ENCODE data around the gene BID. TPM values are rescaled to one million over a fixed set of nuclear protein-coding genes. Genes with fewer than 3 reads are reported as not detected.

Gene BID
- total and polyA plus RNA-seq, 2 of the 8 experiments (the other 6 are each of a cell fraction or from before 2014, with no cell fraction given), result 39.3 to 114 TPM

- H2AFZ ChIP-seq (ENCODE audit: low read length), result no peak overlapping the region
- no peak overlapping the region for H3K4ac ChIP-seq (replicated peaks; ENCODE audit: insufficient read length, low read depth, low read length)
- H2AK5ac ChIP-seq (ENCODE audit: low read depth, low read length), result no peak overlapping the region
- CTCF ChIA-PET (ENCODE audit: partially characterized antibody), result interaction anchor here (1.7 kb wide), 1 partner anchor 16 kb away, joined by 4 read pairs; no protein-coding TSS in a partner anchor
- H3K56ac ChIP-seq (replicated peaks; ENCODE audit: insufficient read length, low read depth, low read length), result no peak overlapping the region
- H3K23me2 ChIP-seq (ENCODE audit: low read depth, low read length), result no peaks in the 10 kb centered on the region
- POLR2A ChIA-PET (ENCODE audit: partially characterized antibody), result no interaction called here
- H4K8ac ChIP-seq (ENCODE audit: extremely low read depth, insufficient read depth, low read length), result no peak overlapping the region
- no peak overlapping the region for H3K18ac ChIP-seq (ENCODE audit: extremely low read depth, low read length)
- no peaks in the 10 kb centered on the region; the same call in 1 of the 2 replicates for H3K79me1 ChIP-seq (ENCODE audit: low read depth, low read length)
- TF ChIP-seq TBP (IDR thresholded peaks at IDR 0.05; ENCODE audit: low read depth, low read length), result no peak
- TF ChIP-seq FOSL1 (IDR thresholded peaks at IDR 0.05; ENCODE audit: insufficient read depth, low read depth, low read length), result no peak
- no peak for TF ChIP-seq CBX8 (IDR thresholded peaks at IDR 0.05; ENCODE audit: borderline replicate concordance, low read depth, low read length)
- no peak for TF ChIP-seq SRF (IDR thresholded peaks at IDR 0.05; ENCODE audit: low read depth, low read length)
- TF ChIP-seq EP300 (IDR thresholded peaks at IDR 0.05; ENCODE audit: borderline replicate concordance in 1 of 2, low read depth in 2 of 2, low read length in 2 of 2), result no peak
- no peak for TF ChIP-seq JUN (IDR thresholded peaks at IDR 0.05; ENCODE audit: low read depth, low read length)
- no peak for TF ChIP-seq CTCF (IDR thresholded peaks at IDR 0.05; ENCODE audit: control extremely low read depth in 1 of 3, insufficient read depth in 1 of 3, low read depth in 1 of 3, low read length in 3 of 3)
- no peak for TF ChIP-seq ASH2L (IDR thresholded peaks at IDR 0.05; ENCODE audit: low read length)
- H3K4me1 ChIP-seq (replicated peaks in 1 of 4; ENCODE audit: control insufficient read depth in 3 of 4, insufficient read depth in 4 of 4, low read length in 3 of 4), result no peaks in the 10 kb centered on the region
- no peaks in the 10 kb centered on the region for H3K9me3 ChIP-seq (ENCODE audit: insufficient read depth in 2 of 2, low read depth in 1 of 2, low read length in 1 of 2)
- no peak overlapping the region for H2BK120ac ChIP-seq (replicated peaks; ENCODE audit: low read depth, low read length)
- H3K79me2 ChIP-seq (ENCODE audit: control insufficient read depth in 1 of 2, insufficient read depth in 2 of 2, low read length in 2 of 2), result no peaks in the 10 kb centered on the region
- no peak overlapping the region for H2BK5ac ChIP-seq (ENCODE audit: low read depth, low read length)
- H3K27ac ChIP-seq (ENCODE audit: low read depth, low read length), result no peak overlapping the region
- H3K4me3 ChIP-seq (ENCODE audit: extremely low read depth in 1 of 4, insufficient read depth in 2 of 4, low read depth in 3 of 4, low read length in 4 of 4), result no peak overlapping the region
- DNase-seq (ENCODE audit: low read depth in 1 of 2, low spot score in 2 of 2) (no peak), FAIRE-seq (no peak)
- H3K27me3 ChIP-seq (replicated peaks in 1 of 4; ENCODE audit: control insufficient read depth in 3 of 4, extremely low read depth in 1 of 4, insufficient read depth in 3 of 4, low read length in 3 of 4), result no peaks in the 10 kb centered on the region
- no peak overlapping the region for H2BK20ac ChIP-seq (ENCODE audit: low read length)
- H3K9ac ChIP-seq (replicated peaks in 1 of 4; ENCODE audit: extremely low read depth in 1 of 4, low read depth in 3 of 4, low read length in 3 of 4), result no peak overlapping the region
- H3K14ac ChIP-seq (ENCODE audit: insufficient read length), result no peak overlapping the region
- peaks cover 0 to 16% (median 7%) of the 10 kb centered on the region in 4 experiments; a peak in 6 of 8 replicates for H3K36me3 ChIP-seq (ENCODE audit: control insufficient read depth in 2 of 4, insufficient read depth in 4 of 4, low read length in 3 of 4)
- no peak overlapping the region for H3K4me2 ChIP-seq (ENCODE audit: insufficient read depth in 1 of 2, low read depth in 2 of 2, low read length in 2 of 2)
- 89% methylated on average over 13 of the region's 13 CpGs; no CpG with 5 or more reads in 1 of the 2 experiments for WGBS, 2 experiments (ENCODE audit: extremely low coverage in 1 of 2, insufficient coverage in 1 of 2, insufficient read length in 1 of 2, insufficient replicate concordance in 2 of 2, low coverage in 1 of 2, low lambda C conversion rate in 2 of 2, missing lambda C conversion rate in 1 of 2)
- no peak overlapping the region for H2BK12ac ChIP-seq (ENCODE audit: low read depth, low read length)
- H4K91ac ChIP-seq (replicated peaks; ENCODE audit: insufficient read length, low read length), result no peak overlapping the region
- no peak overlapping the region for H3K23ac ChIP-seq (ENCODE audit: insufficient read length)
- no peaks in the 10 kb centered on the region for H4K20me1 ChIP-seq (replicated peaks in 1 of 2; ENCODE audit: control insufficient read depth in 1 of 2, insufficient read depth in 2 of 2, low read length in 2 of 2)
- H4K5ac ChIP-seq (ENCODE audit: insufficient read length, low read depth, low read length), result no peak overlapping the region
- H2BK15ac ChIP-seq (ENCODE audit: low read length), result no peak overlapping the region
Observed at GRCh38 chr22:17726006-17726927, 48.0 kb downstream of the BID start.
